ENCODE data around the gene PSMD14.
"Not testable (repeated sequence)": the region's sequence is repeated elsewhere in the genome, so short reads cannot be mapped to it uniquely, and the experiment has no call there.

PSMD14 gene

DNA sequence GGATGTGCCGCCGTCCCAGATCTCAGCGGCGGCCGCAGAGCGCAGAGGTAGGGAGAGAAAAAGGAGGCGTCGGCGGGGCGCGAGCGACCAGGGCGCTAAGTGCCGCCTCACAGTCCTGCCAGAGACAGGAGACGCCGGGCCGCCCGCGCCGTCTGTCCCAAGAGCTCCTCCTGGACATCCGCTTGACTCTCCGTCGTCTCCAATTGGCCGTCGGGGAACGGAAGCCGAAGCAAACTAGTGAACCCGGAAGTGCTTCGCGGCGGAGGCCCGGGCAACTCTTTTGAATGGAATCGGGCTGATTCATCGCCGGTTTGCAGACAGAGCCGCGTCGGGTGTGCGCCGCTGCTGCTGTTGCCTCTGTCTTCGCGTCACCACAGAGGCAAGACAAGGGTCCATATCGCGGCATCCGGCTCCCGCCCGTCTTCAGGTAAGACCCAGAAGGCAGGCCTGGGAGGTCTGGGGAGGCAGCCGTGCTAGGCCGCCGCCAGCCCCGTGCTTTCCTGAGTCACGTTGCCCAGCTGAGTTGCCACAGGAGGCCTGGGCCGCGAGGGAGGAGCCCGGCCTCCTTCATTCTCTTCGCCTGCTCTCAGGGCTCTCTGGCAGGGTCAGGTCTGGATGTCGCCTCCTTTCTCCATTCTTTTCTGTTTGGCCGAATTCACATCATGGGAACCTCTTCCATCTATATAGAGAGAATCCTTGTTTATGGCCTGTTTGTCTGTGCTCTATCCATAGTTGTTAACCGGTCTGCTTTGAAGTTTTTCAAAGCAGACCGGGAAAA lies at the start of gene PSMD14:
Gene PSMD14 (plus strand): TSS at position 248 of the 778 bp plus-strand sequence. CDS start 10,401 bp downstream, outside the sequence.
- DNase-seq (ENCODE audit: low spot score) = peak; percentile 91

DNA sequence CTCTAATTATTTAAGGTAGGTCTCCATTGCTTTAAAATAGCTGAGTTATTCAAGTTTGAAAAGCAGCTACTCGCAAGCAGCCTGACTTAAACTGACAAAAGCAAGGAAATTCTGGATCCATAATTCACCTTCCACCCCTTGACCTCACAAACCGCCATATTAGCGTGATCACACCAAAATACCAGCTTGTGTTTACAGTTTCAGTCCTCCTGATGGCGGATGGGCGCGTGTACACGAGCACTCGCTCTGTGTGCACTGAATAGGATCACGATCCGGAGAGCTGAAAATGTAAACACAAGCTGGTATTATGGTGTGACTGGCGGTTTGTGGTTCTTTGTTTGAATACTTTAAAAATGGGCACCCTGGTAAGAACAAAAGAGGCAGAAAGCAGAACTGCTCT lies 42.4 kb upstream of the PSMD14 start:
- DNase-seq (ENCODE audit: low spot score) = no peak

DNA sequence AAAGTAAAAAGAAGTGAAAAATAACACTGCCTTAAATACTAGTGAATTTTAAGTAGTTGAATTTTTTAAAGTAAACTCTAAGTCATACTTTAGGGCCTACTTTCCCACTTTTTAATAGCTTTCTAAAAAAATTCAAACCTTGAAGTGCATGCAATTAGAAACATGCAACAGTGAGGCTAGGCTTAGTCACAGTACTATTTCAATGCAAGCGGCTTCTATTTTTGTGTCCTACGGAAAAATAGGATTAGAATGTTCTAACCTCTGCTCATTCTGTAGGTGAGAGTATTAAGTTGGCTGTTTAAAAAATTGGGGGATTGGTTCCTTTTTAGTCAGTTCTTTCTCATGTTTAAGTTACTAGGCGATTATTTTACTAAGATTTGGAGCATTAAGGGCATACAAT lies 39.1 kb upstream of the PSMD14 start:
- DNase-seq (ENCODE audit: low spot score) = peak; percentile 76

DNA sequence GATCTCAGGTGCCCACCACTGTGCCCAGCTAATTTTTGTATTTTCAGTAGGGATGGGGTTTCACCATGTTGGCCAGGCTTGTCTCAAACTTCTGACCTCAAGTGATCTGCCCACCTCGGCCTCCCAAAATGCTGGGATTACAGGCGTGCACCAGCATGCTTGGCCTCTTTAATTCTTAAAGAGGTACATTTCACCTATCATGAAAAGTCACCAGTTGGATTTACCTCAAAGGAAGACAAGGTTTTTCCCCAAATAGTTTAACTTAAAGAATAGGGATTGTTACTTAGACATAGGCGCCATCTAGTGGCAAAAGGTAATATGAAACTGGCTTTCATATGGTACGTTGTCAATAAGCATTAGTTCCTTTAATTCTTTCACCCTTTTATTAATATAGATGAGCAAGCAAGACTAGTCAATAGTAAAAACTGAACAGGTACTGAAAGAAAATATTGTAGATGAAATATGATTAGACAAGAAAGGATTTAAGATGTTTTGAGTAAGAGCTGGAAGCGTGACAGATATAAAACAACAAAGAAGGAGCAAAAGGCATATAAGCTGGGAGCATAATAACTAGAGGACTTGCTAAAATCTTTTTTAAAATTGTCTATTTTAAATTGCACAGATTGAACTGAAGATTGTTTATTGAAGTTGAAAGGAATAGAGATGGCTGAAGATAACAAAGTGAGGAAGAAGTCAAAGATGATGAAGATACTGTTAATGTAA lies 35.0 kb upstream of the PSMD14 start:
- DNase-seq (ENCODE audit: low spot score) = peak; percentile 69

DNA sequence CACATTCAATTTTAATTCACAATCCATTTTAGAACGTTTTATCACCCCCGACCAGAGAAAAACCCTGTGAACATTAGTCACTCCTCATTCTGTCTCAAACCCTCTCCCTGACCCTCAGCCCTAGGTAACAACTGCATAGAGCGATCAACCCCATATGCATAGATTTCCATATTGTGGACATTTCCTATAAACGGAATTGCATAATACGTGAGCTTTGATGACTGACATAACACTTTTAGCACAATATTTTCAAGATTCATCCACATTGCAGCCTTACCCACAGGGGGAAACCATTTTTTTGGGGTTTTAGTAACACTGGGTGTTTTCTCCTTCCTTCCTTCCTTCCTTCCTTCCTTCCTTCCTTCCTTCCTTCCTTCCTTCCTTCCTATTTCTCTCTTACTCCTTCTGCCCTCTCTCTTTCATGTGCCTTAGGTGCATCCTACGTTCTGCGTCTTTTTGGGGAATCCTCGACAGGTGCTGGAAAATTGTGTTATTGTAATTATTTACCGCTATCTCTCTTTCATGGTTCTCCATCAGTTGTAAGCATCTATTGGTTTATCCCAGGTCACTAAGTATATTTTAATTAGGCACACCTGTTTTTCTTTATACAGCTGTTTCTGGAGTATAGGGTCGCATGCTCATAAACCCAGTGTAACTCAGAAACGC lies 29.5 kb upstream of the PSMD14 start:
- peak; percentile 31 for DNase-seq (ENCODE audit: low spot score)

DNA sequence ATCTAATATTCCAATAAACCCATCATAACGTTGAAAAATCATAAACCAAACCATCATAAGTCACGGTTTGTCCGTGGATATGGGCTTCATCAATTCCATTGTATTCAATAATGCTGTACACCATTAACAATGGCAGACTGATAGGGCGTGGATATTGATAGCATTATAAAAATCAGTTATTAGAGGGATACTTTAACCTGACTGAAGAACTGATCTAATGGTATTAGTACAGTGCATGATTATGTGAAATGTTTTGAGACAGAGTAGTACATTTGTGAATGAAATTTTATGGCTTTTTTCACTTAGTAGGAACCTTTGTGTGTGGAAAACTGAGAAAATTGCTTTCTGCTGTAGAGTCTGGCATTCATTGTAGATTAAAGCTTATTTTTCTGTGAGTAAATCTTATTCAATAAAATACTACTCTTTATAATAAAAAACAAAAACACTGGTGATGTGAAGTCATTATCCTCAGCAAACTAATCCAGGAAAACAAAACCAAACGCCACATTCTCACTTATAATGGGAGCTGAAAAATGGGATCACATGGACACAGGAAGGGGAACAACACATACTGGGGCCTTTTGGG lies 28.9 kb upstream of the PSMD14 start:
- DNase-seq (ENCODE audit: low spot score) = not testable (repeated sequence)

DNA sequence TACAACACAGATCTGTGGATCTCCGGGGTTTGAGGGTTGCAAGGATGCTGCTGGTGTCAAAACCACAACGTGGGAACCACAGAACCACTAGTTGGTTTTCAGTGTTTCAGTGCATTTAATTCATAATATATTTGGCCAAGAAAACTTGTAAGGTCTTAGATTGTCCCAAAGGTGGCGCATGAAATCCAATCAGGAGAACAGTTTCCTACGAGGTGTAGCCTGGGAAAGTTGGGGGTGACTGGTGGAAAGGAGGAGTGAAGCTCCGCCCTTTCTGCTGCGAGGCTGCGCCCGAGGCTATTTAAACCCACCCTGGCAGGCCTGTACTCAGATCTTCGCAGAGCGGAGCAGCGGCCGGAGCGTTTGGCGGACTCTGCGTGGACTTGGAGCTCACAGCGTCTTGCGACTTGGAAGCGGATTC lies 27.3 kb upstream of the PSMD14 start:
- DNase-seq (ENCODE audit: low spot score) = peak; percentile 11

DNA sequence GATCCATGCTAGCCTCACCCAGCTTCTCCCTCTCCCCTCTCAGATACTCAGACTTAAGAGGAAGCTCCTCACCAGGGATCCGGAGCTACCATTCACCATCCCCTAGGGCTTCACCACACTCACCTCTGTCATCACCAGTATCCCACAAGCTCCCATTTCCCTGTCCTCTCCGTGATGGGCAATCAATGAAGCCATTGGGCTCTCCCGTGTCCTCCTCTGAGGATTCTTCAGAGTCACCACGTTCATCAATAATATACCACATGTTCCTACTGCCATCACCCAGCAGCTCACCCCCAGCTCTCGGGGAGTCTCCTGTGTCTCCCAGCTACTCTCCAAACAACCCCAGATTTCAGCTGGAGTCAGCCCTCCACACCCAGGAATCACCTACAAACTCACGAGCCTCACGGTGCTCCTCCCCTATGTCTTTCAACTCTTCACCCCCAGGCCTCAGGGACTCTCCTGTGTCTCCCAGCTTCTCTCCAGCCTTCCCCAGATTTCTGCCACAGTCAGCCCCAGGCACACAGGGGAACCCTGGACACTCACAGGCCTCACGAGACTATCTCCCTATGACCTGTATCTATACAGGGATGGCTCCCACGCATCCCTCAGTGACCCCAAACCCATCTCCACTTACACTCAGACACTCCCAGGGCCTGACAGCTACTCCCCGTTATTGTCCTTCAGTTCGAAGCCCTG lies 26.5 kb upstream of the PSMD14 start:
- DNase-seq (ENCODE audit: low spot score) = not testable (repeated sequence)

DNA sequence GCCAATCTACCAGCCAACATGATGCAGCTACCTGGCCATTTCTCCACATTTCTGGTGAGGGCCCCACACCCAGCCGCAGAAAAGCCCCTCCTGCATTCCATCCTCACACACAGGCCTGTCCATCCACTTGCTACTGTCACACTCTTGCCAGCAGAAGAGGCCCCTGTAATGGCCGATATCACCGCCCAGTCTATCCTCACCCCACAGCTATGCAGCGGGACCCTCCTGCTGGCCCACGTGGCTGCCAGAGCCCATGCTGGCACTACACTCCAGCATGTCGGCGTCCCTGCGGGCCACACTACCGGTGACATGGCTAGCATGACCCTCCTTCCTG lies 25.9 kb upstream of the PSMD14 start:
- DNase-seq (ENCODE audit: low spot score) = not testable (repeated sequence)

DNA sequence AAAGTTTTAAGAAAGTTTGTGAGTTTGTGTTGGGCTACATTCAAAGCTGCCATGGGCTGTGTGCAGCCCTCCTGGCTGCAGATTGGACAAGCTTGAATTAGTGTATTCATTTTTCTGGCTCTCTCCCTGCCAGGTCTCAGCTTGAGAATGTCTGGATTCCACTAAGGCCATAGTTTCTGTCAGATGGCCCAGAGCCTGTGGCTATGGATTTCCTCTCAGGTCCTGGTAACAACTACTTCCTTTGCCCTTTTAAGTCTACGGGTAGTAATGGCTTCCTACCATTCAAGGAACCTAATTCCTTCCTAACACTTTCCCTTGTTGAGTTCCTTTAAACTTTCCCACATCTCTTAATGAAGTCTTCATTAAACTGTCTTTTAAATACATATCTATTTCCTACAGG lies 24.3 kb upstream of the PSMD14 start:
- no peak for DNase-seq (ENCODE audit: low spot score)

DNA sequence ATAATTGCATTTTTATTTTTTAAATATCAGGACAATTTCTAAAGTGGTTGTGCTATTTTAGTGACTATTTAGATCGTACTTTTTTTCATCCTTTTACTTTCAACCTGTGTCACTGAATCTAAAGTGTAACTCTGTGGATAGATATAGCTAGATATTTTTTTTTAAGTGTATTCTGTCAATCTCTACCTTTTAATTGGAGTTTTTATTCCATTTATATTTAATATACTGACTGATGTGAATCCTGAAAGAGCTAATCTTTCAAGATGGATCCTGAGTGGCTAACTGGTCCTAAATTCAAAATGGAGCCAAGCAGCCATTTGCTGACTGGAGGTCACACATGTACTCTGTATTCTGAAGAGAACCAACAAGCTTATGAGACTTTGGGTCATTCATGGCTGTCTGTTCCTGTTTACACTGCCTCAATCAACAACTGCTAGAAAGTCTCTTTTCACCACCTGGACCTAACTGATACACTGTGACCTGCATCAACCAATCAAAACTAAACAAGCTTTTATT lies 4.6 kb upstream of the PSMD14 start:
- DNase-seq (ENCODE audit: low spot score) = no peak

DNA sequence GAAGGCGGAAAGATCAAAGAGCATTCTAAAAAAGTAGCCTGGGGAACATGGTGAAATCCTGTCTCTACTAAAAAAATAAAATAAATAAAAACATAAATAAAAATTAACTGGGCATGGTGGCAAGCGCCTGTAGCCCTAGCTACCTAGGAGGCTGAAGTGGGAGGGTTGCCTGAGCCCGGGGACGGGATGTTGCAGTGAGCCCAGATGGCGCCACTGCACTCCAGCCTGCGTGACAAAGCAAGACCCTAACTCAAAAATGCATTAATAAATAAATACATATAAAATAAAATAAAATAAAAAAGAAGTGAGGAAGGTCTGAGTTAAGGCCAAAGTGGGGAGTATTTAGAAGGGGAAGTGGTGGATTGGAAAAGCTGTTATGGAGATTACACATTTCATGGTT lies 1.3 kb upstream of the PSMD14 start:
- no peak for DNase-seq (ENCODE audit: low spot score)

DNA sequence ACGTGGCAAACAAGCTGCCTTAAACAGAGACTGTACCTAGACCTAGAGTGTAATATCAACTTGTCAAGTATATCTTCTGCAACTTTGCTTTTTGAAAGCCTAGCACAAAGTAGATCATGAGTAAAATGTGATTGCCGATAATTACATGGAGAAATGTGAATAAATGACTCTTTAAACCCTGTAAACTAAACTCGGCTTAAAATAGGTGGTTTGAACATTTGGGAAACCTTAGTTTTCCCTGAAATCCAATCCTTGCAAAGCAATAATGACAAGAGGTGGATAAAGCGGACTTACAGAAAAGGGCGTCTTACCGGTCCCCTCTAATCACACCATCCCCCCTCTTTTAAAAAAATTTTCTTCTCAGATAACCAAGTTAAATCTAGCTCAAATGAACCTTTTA lies 549 bp upstream of the PSMD14 start:
- DNase-seq (ENCODE audit: low spot score) = no peak

DNA sequence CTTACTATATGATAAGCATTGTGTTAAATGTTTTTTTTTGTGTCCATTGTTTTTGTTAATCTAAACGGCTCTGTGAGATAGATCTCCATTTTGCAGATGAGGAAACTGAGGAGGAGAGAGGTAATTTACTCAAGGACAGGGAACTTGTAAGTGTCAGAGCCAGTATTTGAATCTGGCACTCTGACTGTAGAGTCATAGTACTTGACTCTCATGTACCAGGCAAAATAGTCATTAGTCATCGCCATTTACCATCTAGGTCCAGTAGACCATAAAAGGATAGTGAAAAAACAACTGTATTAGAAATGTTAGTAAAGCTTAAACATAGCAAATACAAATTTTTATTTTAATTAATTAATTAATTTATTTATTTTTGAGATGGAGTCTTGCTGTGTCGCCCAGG lies 4.8 kb downstream of the PSMD14 start:
- DNase-seq (ENCODE audit: low spot score) = no peak

DNA sequence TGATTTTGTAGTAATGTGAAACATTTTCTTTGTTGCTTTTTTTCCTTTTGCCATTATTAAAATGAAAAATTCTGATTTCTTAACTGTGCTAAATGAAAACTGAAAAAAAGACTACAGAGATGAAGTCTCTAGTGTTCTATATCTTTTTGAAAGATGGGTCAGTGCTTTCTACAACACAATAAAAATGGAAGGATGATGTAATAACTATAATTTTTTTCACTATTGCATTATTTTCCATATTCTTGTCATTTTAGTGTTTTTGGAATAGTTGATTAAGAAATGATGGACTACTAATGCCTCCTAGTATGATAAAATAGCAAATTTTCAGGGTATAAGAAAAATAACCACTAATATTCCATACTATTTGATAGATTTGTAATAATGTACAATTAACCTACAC lies 7.2 kb downstream of the PSMD14 start:
- DNase-seq (ENCODE audit: low spot score) = no peak

DNA sequence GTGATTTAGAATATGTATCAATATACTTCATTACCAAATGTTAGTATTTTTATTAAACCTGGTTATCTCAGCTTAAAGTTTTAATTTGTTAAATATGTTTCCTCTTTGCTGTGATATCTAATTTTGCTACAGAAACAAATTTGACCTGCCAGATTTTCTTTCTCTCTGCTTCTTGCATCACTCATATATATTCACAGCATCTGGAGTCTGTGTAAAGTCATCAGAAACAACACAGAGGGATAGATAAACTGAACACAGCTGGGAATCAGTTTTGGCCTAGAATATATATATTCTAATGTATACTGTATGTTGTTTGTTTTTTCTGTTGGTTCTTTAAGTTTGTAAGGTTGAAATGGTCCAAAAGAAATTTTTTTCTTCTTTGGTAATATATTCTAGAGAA lies 8.5 kb downstream of the PSMD14 start:
- DNase-seq (ENCODE audit: low spot score) = no peak

DNA sequence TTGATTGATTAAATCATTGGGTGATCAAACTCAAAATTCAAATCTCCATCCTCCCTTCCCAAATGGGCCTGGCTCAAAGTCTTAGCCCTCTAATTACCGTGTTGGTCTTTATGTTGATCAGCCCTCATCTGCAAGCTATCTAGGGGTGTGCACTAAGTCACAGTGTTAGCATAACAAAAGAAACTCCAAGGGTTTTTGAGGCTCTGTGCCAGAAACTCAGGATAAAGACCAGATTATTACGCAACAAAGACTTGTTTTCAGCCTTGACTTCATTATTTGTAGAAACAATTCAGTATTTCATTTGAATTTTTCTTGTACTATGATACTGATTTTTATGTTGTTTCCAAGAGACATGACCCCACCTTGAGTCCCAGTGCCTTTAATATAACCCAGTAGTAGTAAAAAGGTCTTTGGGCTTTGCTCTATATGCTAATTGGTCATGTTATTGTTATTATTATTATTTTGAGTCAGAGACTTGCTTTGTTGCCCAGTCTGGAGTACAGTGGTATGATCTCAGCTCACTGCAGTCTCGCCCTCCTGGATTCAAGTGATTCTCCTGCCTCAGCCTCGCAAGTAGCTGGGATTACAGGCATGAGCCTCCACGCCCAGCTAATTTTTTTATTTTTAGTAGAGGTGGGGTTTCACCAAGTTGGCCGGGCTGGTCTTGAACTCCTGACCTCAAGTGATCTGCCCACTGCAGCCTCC lies 13.9 kb downstream of the PSMD14 start:
- DNase-seq (ENCODE audit: low spot score) = no peak

DNA sequence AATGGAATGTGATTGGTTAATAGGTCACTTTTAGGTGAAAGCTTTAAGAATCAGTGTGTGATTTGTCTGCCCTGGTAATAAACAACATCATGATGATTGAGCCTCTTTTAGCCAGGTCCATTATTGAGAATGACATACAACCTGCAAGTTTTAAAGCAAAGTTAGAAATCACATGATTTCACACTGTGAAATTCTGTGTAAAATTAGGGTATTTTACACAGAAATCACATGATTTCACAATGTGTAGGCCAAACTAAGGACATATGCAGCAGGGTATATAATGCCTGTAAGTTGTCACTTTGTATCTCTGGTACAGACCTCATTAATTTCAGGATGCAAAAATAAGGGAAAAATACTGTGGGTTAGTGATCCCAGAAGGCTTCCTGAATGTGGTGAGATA lies 16.7 kb downstream of the PSMD14 start:
- no peak for DNase-seq (ENCODE audit: low spot score)

DNA sequence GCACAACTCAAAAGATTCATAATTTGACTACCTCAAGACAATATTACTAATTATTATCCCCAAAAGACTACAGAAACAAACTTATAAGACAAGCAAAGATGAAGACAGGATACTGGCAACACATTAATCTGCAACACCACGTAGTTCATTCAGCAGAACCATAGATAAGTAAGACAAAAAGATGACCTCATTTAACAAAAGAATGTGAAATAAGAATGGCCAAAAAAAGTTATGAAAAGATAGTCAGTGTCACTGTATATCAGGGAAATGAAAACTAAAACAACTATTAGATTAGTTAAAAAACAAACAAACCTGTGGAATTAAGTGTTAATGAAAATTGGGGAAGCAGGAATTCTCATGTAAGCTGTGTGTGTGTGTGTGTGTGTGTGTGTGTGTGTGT lies 19.4 kb downstream of the PSMD14 start:
- no peak for DNase-seq (ENCODE audit: low spot score)

DNA sequence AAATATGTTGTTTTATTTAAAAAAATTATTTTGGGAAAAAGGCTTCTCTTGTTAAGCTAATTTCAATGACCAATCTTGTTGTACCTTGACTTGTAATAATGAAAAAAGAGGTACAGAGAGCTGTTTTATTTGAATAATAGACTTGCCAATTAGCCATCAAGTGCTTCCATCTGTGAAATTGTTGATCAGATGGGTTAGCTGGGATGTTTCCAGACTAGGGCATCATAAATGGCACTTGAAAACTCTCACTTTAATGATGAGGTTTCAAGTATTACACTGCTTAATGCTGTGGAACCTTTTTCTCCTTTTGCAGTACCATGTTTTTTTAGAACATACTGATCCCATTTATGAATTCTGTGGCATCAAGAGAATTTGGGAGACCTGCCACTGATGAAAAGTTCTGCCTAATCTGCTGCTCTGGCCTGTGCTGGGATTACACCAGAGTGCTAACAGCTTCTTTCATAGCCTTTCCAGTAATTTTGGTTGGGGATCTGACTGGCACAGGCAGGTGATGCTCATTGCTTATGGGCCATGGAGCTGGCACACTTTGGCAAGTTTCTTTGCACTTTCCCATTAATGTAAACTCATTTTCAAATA lies 24.2 kb downstream of the PSMD14 start:
- DNase-seq (ENCODE audit: low spot score) = no peak

DNA sequence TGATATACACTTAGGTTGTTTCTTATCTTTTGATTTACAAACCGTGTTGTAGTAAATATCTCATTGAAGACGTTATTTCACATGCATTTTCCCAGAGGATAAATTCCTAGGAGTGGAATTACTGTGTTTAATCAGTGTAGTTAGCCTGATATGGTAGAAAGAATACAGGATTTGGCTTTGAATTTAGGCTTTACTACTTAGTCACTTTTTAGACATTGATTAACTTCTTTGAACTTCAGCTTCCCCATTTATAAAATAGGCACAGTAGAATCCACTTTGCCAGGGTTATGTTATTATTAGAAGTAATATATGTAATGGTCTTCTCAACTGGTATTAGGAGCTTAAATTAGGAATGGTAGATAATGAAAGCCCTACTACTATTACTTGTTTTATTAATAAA lies 27.4 kb downstream of the PSMD14 start:
- no peak for DNase-seq (ENCODE audit: low spot score)

Measured in putamen (tissue), 1 donor.